Astrocyte (in vitro differentiated cells and primary cell): Measurements from ENCODE around the gene TTC7B.

Experiments used
- EZH2 ChIP-seq: IDR thresholded peaks from 2 replicates; pipeline ENCODE4 v1.6.1; 2012; ENCODE audit warnings: mild to moderate bottlenecking, low read length, inconsistent platforms; ENCODE audit not compliant: insufficient read depth
- TF ChIP-seq, protein P1 (sequence below): IDR thresholded peaks from 2 replicates; pipeline ENCODE4 v1.5.1; 2011; ENCODE audit warnings: low read depth, mild to moderate bottlenecking, inconsistent platforms, low read length, moderate library complexity; ENCODE audit not compliant: insufficient read depth

DNA sequence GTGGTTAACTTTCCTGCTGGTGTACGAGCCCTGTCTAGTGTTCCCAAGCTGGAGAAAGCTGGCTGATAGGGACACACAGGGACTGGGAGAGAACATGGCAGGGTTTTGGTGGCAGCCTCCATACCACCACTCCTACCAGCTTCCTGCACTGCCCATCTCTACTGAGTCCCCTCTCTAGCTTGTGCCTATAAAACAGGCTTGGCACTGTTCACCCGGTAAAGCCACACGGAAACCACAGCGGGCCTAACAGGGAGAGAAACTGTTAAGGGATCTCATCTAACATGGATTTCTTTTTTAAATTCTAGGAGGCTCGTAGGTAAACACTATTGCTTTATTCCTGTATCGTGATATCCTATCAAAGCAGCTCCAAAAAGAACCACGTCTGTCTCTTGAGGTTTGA, 204.7 kb downstream of the TTC7B start:
- TF ChIP-seq, protein P1, sequence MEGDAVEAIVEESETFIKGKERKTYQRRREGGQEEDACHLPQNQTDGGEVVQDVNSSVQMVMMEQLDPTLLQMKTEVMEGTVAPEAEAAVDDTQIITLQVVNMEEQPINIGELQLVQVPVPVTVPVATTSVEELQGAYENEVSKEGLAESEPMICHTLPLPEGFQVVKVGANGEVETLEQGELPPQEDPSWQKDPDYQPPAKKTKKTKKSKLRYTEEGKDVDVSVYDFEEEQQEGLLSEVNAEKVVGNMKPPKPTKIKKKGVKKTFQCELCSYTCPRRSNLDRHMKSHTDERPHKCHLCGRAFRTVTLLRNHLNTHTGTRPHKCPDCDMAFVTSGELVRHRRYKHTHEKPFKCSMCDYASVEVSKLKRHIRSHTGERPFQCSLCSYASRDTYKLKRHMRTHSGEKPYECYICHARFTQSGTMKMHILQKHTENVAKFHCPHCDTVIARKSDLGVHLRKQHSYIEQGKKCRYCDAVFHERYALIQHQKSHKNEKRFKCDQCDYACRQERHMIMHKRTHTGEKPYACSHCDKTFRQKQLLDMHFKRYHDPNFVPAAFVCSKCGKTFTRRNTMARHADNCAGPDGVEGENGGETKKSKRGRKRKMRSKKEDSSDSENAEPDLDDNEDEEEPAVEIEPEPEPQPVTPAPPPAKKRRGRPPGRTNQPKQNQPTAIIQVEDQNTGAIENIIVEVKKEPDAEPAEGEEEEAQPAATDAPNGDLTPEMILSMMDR, result no peak
- no peak for TF ChIP-seq EZH2
